ENCODE results near the gene WNT6.

- no peak for TF ChIP-seq CTCF (IDR thresholded peaks at IDR 0.05; ENCODE audit: insufficient read depth, low read length, poor library complexity, severe bottlenecking)
- no peak for TF ChIP-seq EZH2phosphoT487 (conservative IDR thresholded peaks at IDR 0.05; ENCODE audit: low read length)
Observed at GRCh38 chr2:218865396-218865795, 5.8 kb downstream of the WNT6 start.
